NCI-H1105 treated with DMSO at 0.1 percent for 48 hours (cell line): ENCODE data around the gene TNRC6C.
A peak's percentile ranks its signal among the peaks of the same experiment; 100 is the strongest.

ENCODE experiments used
- DNase-seq: peaks from one replicate; lab custom pipeline; 2025; lab: John Stamatoyannopoulos, UW

TNRC6C gene

GRCh38 chr17:77957857-77958715 lies at the start of gene TNRC6C:
TSS of gene TNRC6C (plus strand) at chr17:77958703. CDS start at chr17:78004207, 45,504 bp downstream.
- peak; percentile 97 for DNase-seq

GRCh38 chr17:77909236-77909635 lies 49.3 kb upstream of the TNRC6C start:
- DNase-seq, result no peak

- no peak for DNase-seq
Observed at GRCh38 chr17:77909816-77910215, 48.7 kb upstream of the TNRC6C start.

- DNase-seq, result peak; percentile 67
Observed at GRCh38 chr17:77914385-77915254, 43.9 kb upstream of the TNRC6C start.

- DNase-seq, result no peak
Observed at GRCh38 chr17:77915594-77916021, 42.9 kb upstream of the TNRC6C start.

- DNase-seq, result no peak
Observed at GRCh38 chr17:77916264-77916663, 42.2 kb upstream of the TNRC6C start.

- no peak for DNase-seq
Observed at GRCh38 chr17:77916703-77917481, 41.6 kb upstream of the TNRC6C start.

GRCh38 chr17:77919276-77919675 lies 39.2 kb upstream of the TNRC6C start:
- DNase-seq, result no peak

GRCh38 chr17:77923135-77923534 lies 35.4 kb upstream of the TNRC6C start:
- no peak for DNase-seq

- no peak for DNase-seq
Observed at GRCh38 chr17:77923776-77924513, 34.6 kb upstream of the TNRC6C start.

GRCh38 chr17:77924757-77925336 lies 33.7 kb upstream of the TNRC6C start:
- no peak for DNase-seq

GRCh38 chr17:77925831-77926543 lies 32.5 kb upstream of the TNRC6C start:
- DNase-seq, result no peak

- DNase-seq, result no peak
Observed at GRCh38 chr17:77926981-77927380, 31.5 kb upstream of the TNRC6C start.

GRCh38 chr17:77927777-77928518 lies 30.6 kb upstream of the TNRC6C start:
- DNase-seq, result no peak

GRCh38 chr17:77928519-77929179 lies 29.9 kb upstream of the TNRC6C start:
- DNase-seq, result no peak

GRCh38 chr17:77929180-77929564 lies 29.3 kb upstream of the TNRC6C start:
- no peak for DNase-seq

GRCh38 chr17:77929871-77930436 lies 28.5 kb upstream of the TNRC6C start:
- no peak for DNase-seq
